K562 (cell line): ENCODE measurements around the gene TFF2. TPM values are rescaled to one million over a fixed set of nuclear protein-coding genes. Genes with fewer than 3 reads are reported as not detected.

Experiments used
- ATAC-seq: fragments of 200-7000 bp; cut with Tn5 transposase; 3 replicates; pipeline ENCODE4 v1.9.1; 2020; ENCODE audit warnings: moderate library complexity
- BruUV-seq: library from RNA; stranded (reverse); fragments of 400-500 nt; replicated peaks from 2 replicates; lab custom pipeline; 2021; lab: Mats Ljungman, UMichigan
- CTCF ChIA-PET: fragments of 300-600 bp; formaldehyde crosslinking; extraction: SDS; loops from one replicate; lab custom pipeline; 2021; ENCODE audit warnings: low intra/inter-chr PET ratio; lab: Yijun Ruan, JAX
- POLR2A ChIA-PET: fragments of 300-600, 350-650 bp; sonication (Branson Sonifier 250); formaldehyde crosslinking; extraction: SDS; loops from one replicate; lab custom pipeline; 2021; ENCODE audit warnings: antibody characterized with exemption, inconsistent platforms; lab: Yijun Ruan, JAX
- DNase-seq, 4 experiments: peaks; one replicate each; pipeline versions ENCODE4 v3.0.0 to v3.0.0-alpha.2; 2011 to 2018; ENCODE audit warnings: low spot score in 3 of 4, mixed read lengths in 3 of 4; ENCODE audit errors: extremely low read depth in 1 of 4
- FAIRE-seq: peaks from 2 replicates; lab custom pipeline; 2011; peaks lifted over from hg19 to GRCh38; lab: Jason Lieb, UNC
- H2AFZ ChIP-seq: 2 replicates; pipeline ENCODE4 v1.6.0; 2011; ENCODE audit warnings: low read depth, low read length, control low read depth, inconsistent platforms
- H3K27ac ChIP-seq: fragments of 200-600 bp; 3 replicates; pipeline ENCODE4 v1.8.0; 2011; ENCODE audit warnings: low read depth, mild to moderate bottlenecking, control low read depth, inconsistent platforms, low read length, moderate library complexity, mixed read lengths; ENCODE audit errors: extremely low read depth
- H3K27me3 ChIP-seq, 2 experiments: fragments of 300-600 bp in 1 of 2; 2 replicates in 1 of 2; 3 replicates in 1 of 2; pipeline versions ENCODE4 v1.6.0 to v1.8.0; 2011; ENCODE audit warnings: inconsistent platforms in 2 of 2, low read length in 2 of 2, mild to moderate bottlenecking in 1 of 2, mixed read lengths in 1 of 2, moderate library complexity in 1 of 2; ENCODE audit not compliant: control insufficient read depth in 2 of 2, insufficient read depth in 2 of 2
- H3K36me3 ChIP-seq: fragments of 300-600 bp; 3 replicates; pipeline ENCODE4 v1.8.0; 2011; ENCODE audit warnings: mild to moderate bottlenecking, low read length, inconsistent platforms; ENCODE audit not compliant: control insufficient read depth, insufficient read depth
- H3K4me1 ChIP-seq, 2 experiments: fragments of 200-600 bp in 1 of 2; replicated peaks in 1 of 2; 2 replicates in 1 of 2; 3 replicates in 1 of 2; pipeline versions ENCODE4 v1.5.1 to v1.8.0; 2011; ENCODE audit warnings: inconsistent platforms in 2 of 2, low read length in 2 of 2, mild to moderate bottlenecking in 1 of 2, mixed read lengths in 1 of 2, moderate library complexity in 1 of 2; ENCODE audit not compliant: control insufficient read depth in 2 of 2, insufficient read depth in 2 of 2
- H3K4me2 ChIP-seq: 2 replicates; pipeline ENCODE4 v1.6.1; 2011; ENCODE audit warnings: low read length, control low read depth, inconsistent platforms, mixed read lengths; ENCODE audit not compliant: insufficient read depth
- H3K4me3 ChIP-seq: fragments of 200-600 bp; sonication (generic), shearing (Covaris generic); 2 replicates; pipeline ENCODE4 v1.5.1; 2016; ENCODE audit warnings: control low read depth, inconsistent platforms
- H3K79me2 ChIP-seq: fragments of 200-600 bp; 3 replicates; pipeline ENCODE4 v1.8.0; 2011; ENCODE audit warnings: low read length, inconsistent platforms; ENCODE audit not compliant: control insufficient read depth, insufficient read depth
- H3K9ac ChIP-seq, 2 experiments: 2 replicates each; pipeline versions ENCODE4 v1.6.0 to v1.6.1; 2011; ENCODE audit warnings: low read depth in 2 of 2, low read length in 2 of 2, control low read depth in 1 of 2, inconsistent platforms in 1 of 2, mild to moderate bottlenecking in 1 of 2, mixed read lengths in 1 of 2; ENCODE audit not compliant: insufficient read depth in 1 of 2
- H3K9me1 ChIP-seq: one replicate; pipeline ENCODE4 v1.6.0; 2011; ENCODE audit warnings: inconsistent platforms, mild to moderate bottlenecking, low read length, moderate library complexity; ENCODE audit not compliant: control insufficient read depth, insufficient read depth
- H3K9me3 ChIP-seq: replicated peaks from 2 replicates; pipeline ENCODE4 v1.5.1; 2011; ENCODE audit warnings: low read depth, low read length, inconsistent platforms; ENCODE audit not compliant: control insufficient read depth, insufficient read depth
- H4K20me1 ChIP-seq: replicated peaks from 2 replicates; pipeline ENCODE4 v1.6.1; 2011; ENCODE audit warnings: low read length, inconsistent platforms, mixed read lengths; ENCODE audit not compliant: control insufficient read depth, insufficient read depth
- ATF1 ChIP-seq, 2 experiments: fragments of 450-650 bp in 1 of 2; IDR thresholded peaks; 2 replicates each; pipeline ENCODE4 v1.6.1; 2016; ENCODE audit warnings: missing compliant biosample characterization in 1 of 2, missing genetic modification characterization in 1 of 2
- MITF ChIP-seq: IDR thresholded peaks from 2 replicates; pipeline ENCODE4 v1.6.1; 2014; ENCODE audit warnings: antibody characterized with exemption
- SPI1 ChIP-seq: IDR thresholded peaks from 2 replicates; pipeline ENCODE4 v1.6.1; 2011; ENCODE audit warnings: low read depth, low read length, control low read depth, borderline replicate concordance
- SREBF2 ChIP-seq: sonication (generic); formaldehyde crosslinking; IDR thresholded peaks from 2 replicates; pipeline ENCODE4 v1.4.0; 2020; ENCODE audit warnings: mild to moderate bottlenecking, missing genetic modification reagents
- ZNF263 ChIP-seq: sonication (generic); formaldehyde crosslinking; IDR thresholded peaks from 2 replicates; pipeline ENCODE4 v1.8.0; 2022; ENCODE audit warnings: mild to moderate bottlenecking, missing genetic modification reagents, borderline replicate concordance
- ZNF707 ChIP-seq: fragments of 250-450 bp; sonication (Bioruptor Pico); conservative IDR thresholded peaks from 2 replicates; pipeline ENCODE4 v1.8.0; 2022; ENCODE audit warnings: inconsistent platforms, mild to moderate bottlenecking, moderate library complexity
- WGBS: fragments of 100-300 bp; shearing (Covaris generic); methylation state at CpG from one replicate; pipeline ENCODE4 v1.1.6; 2016; ENCODE audit warnings: low coverage, mixed read lengths; ENCODE audit not compliant: insufficient coverage; ENCODE audit errors: missing lambda C conversion rate; 5-methylcytosine and 5-hydroxymethylcytosine counted together
- in situ Hi-C: fragments of 300-500 bp; cut with MboI; formaldehyde crosslinking; loops from 4 replicates; pipeline ENCODE4 v1.15.0; 2018; ENCODE audit warnings: inconsistent platforms, mixed read lengths
- intact Hi-C: fragments of 100-400 bp; cut with micrococcal nuclease; formaldehyde crosslinking; loops from 2 replicates; pipeline ENCODE4 v1.14.2; 2022
- polyA plus RNA-seq, 8 experiments: library from polyadenylated mRNA; depleted of rRNA in 4 of 8; stranded (reverse) in 5 of 8; unstranded in 3 of 8; fragments of >200 nt; fragmentation: Nextera tagmentation in 2 of 8; fragmentation: Illumina TruSeq in 1 of 8; extraction: Ambion mirVana in 2 of 8; extraction: Trizol in 1 of 8; gene quantifications; 2 replicates each; pipeline versions ENCODE4 v1.2.1 to v1.2.3, GENCODE V29; 2011 to 2014; ENCODE audit warnings: inconsistent platforms in 1 of 8, missing spikeins in 1 of 8
- total RNA-seq, 7 experiments: library from RNA; depleted of rRNA in 6 of 7; stranded (reverse); fragments of >200 nt in 6 of 7; fragmentation: Illumina TruSeq in 2 of 7; extraction: Trizol in 2 of 7; gene quantifications; 2 replicates each; pipeline versions ENCODE4 v1.2.1 to v1.2.3, GENCODE V29; 2011 to 2021; ENCODE audit warnings: low replicate concordance in 1 of 7

Gene TFF2
- total and polyA plus RNA-seq, 9 of the 15 experiments (the other 6 are each of a cell fraction or from before 2014, with no cell fraction given): not detected

DNA sequence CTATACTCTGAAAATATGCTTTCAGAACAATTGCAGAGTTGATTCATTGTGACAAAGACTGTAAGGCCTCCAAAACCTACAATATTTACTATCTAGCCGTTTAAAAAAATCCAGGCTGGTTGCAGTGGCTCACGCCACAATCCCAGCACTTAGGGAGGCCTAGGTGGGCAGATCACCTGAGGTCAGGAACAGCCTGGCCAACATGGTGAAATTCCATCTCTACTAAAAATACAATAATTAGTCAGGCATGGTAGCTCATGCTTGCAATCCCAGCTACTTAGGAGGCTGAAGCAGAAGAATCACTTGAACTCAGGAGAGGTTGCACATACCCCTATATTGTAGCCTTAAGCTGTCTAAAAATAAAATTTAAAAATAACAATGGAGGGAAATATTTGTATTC lies 5.3 kb upstream of the TFF2 start (continued):
- no peak for TF ChIP-seq MITF
- no peak for TF ChIP-seq SREBF2

- Histone ChIP-seq H2AFZ (no peak overlapping the region), H3K4me2 (no peak overlapping the region), H3K9me1 (no peaks in the 10 kb centered on the region), H3K4me3 (no peak overlapping the region), H3K9me3 (0 out of 2 replicates have a peak, but pooled peaks cover 2% of the 10 kb centered on the region), H3K36me3 (no peaks in the 10 kb centered on the region)
- intact Hi-C loops: no loop called here
- WGBS: 2% methylated on average over 5 of the region's 5 CpGs
- ATAC-seq (no peak), FAIRE-seq (peak; percentile 19)
- POLR2A ChIA-PET: no interaction called here
- TF ChIP-seq ZNF707 (CRISPR knock-in tag) (no peak), ZNF263 (CRISPR knock-in tag) (no peak), SPI1 (peak; percentile 82), ATF1 (CRISPR knock-in tag; IDR thresholded peaks at IDR 0.05) (no peak), ATF1 (tag; IDR thresholded peaks at IDR 0.05) (no peak)
- TF ChIP-seq, all 486 proteins: peak for 1
- no peak for DNase-seq
- Histone ChIP-seq H3K9ac (no peak overlapping the region), H3K79me2 (no peaks in the 10 kb centered on the region), H3K27me3 (peaks cover 12 to 55% of the 10 kb centered on the region in 2 experiments), H3K4me1 (no peaks in the 10 kb centered on the region), H3K27ac (no peak overlapping the region), H4K20me1 (no peaks in the 10 kb centered on the region; the same call in 1 of the 2 replicates)
- in situ Hi-C loops: no loop called here
- CTCF ChIA-PET: no interaction called here
- no TSS peak for BruUV-seq
Measured at GRCh38 chr21:42353623-42354022, 2.8 kb upstream of the TFF2 start.
